ENCODE data around the gene CLASP1.

DNA sequence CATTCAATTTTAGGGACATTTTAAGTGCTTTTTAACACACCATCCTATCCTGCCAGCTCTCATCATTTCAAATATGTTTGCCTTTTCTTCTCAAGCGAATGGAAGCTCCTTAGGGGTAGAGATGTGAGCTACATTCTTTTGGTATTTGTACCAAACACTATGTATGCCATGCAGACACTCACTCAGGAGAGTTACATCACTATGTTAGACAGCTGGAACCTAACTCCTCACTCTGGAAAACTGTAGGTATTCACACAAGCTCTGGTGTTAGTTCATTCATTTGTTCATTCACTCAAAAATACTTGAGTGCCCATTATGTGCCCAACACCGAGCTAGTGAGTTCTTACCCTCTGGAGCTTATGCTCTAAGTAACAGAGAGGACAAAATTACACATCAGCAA lies 144.9 kb downstream of the CLASP1 start:
- TF ChIP-seq POLR2AphosphoS5 (IDR thresholded peaks at IDR 0.05; ENCODE audit: low read depth, low read length), result no peak
- TF ChIP-seq, protein P1, sequence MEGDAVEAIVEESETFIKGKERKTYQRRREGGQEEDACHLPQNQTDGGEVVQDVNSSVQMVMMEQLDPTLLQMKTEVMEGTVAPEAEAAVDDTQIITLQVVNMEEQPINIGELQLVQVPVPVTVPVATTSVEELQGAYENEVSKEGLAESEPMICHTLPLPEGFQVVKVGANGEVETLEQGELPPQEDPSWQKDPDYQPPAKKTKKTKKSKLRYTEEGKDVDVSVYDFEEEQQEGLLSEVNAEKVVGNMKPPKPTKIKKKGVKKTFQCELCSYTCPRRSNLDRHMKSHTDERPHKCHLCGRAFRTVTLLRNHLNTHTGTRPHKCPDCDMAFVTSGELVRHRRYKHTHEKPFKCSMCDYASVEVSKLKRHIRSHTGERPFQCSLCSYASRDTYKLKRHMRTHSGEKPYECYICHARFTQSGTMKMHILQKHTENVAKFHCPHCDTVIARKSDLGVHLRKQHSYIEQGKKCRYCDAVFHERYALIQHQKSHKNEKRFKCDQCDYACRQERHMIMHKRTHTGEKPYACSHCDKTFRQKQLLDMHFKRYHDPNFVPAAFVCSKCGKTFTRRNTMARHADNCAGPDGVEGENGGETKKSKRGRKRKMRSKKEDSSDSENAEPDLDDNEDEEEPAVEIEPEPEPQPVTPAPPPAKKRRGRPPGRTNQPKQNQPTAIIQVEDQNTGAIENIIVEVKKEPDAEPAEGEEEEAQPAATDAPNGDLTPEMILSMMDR (IDR thresholded peaks at IDR 0.05), result no peak
- TF ChIP-seq SIN3A (IDR thresholded peaks at IDR 0.05; ENCODE audit: borderline replicate concordance, insufficient read depth, low read depth, low read length), result no peak
- TF ChIP-seq REST (IDR thresholded peaks at IDR 0.05; ENCODE audit: insufficient read depth in 1 of 2, low read depth in 2 of 2, low read length in 1 of 2), result no peak
